Activated CD4-positive, alpha-beta T cell treated with anti-CD3 and anti-CD28 coated beads, Interleukin-2, amount 50 U/mL, for 1 hour (primary cell): Measurements from ENCODE around the gene GALNT15.

Experiments
- DNase-seq: peaks from one replicate; pipeline ENCODE4 v3.0.0-alpha.2; 2020

GALNT15 gene

GRCh38 chr3:16189201-16189600, 14.7 kb downstream of the GALNT15 start:
- no peak for DNase-seq

- DNase-seq, result no peak
These were observed 16.2 kb downstream of the GALNT15 start for GRCh38 chr3:16190704-16191103.

- no peak for DNase-seq
These were observed 17.1 kb downstream of the GALNT15 start for GRCh38 chr3:16191591-16191990.

- DNase-seq, result no peak
These were observed 17.8 kb downstream of the GALNT15 start for GRCh38 chr3:16192176-16192811.

- DNase-seq, result no peak
These were observed 23.9 kb downstream of the GALNT15 start for GRCh38 chr3:16198427-16198826.

GRCh38 chr3:16199769-16200168, 25.3 kb downstream of the GALNT15 start:
- no peak for DNase-seq

- DNase-seq, result no peak
These were observed 25.9 kb downstream of the GALNT15 start for GRCh38 chr3:16200411-16200810.

GRCh38 chr3:16203031-16203430, 28.6 kb downstream of the GALNT15 start:
- no peak for DNase-seq

GRCh38 chr3:16203671-16204629, 29.5 kb downstream of the GALNT15 start:
- DNase-seq, result no peak

GRCh38 chr3:16204751-16205150, 30.3 kb downstream of the GALNT15 start:
- DNase-seq, result no peak

- no peak for DNase-seq
These were observed 30.8 kb downstream of the GALNT15 start for GRCh38 chr3:16205156-16205870.

- DNase-seq, result no peak
These were observed 32.6 kb downstream of the GALNT15 start for GRCh38 chr3:16207031-16207430.

- no peak for DNase-seq
These were observed 36.9 kb downstream of the GALNT15 start for GRCh38 chr3:16211176-16211904.

- DNase-seq, result no peak
These were observed 39.9 kb downstream of the GALNT15 start for GRCh38 chr3:16214366-16214765.

- DNase-seq, result no peak
These were observed 42.0 kb downstream of the GALNT15 start for GRCh38 chr3:16216373-16216935.

- DNase-seq, result no peak
These were observed 45.3 kb downstream of the GALNT15 start for GRCh38 chr3:16219777-16220176.

GRCh38 chr3:16221990-16222389, 47.5 kb downstream of the GALNT15 start:
- no peak for DNase-seq

GRCh38 chr3:16222547-16222946, 48.1 kb downstream of the GALNT15 start:
- DNase-seq, result no peak

GRCh38 chr3:16224325-16224724, 49.8 kb downstream of the GALNT15 start:
- DNase-seq, result no peak

GRCh38 chr3:16227566-16227965, 53.1 kb downstream of the GALNT15 start:
- DNase-seq, result no peak

GRCh38 chr3:16229681-16230080, 55.2 kb downstream of the GALNT15 start:
- DNase-seq, result no peak

- no peak for DNase-seq
These were observed 57.5 kb downstream of the GALNT15 start for GRCh38 chr3:16231983-16232382.

- no peak for DNase-seq
These were observed 59.3 kb downstream of the GALNT15 start for GRCh38 chr3:16233806-16234205.
